Activated CD8-positive, alpha-beta memory T cell treated with anti-CD3 and anti-CD28 coated beads for 1 hour (primary cell): ENCODE measurements around the gene GARIN6.
"Not testable (repeated sequence)": the region's sequence is repeated elsewhere in the genome, so short reads cannot be mapped to it uniquely, and the experiment has no call there.

ENCODE experiments used
- DNase-seq, 2 donors: peaks; one replicate each; pipeline ENCODE4 v3.0.0-alpha.2; 2020; ENCODE audit warnings: low read depth in 1 of 2; ENCODE audit errors: extremely low read depth in 1 of 2

Gene GARIN6

GRCh38 chr12:99647453-99647852, at the start of gene GARIN6:
GARIN6 (plus strand) TSS chr12:99647753; CDS start chr12:99648175, 422 bp downstream.
- no peak for DNase-seq

GRCh38 chr12:99598785-99599184, 48.8 kb upstream of the GARIN6 start:
- DNase-seq = no peak

- no peak for DNase-seq
These were observed 47.2 kb upstream of the GARIN6 start for GRCh38 chr12:99600388-99600787.

- no peak for DNase-seq
These were observed 37.9 kb upstream of the GARIN6 start for GRCh38 chr12:99609455-99610181.

- DNase-seq = no peak
These were observed 36.4 kb upstream of the GARIN6 start for GRCh38 chr12:99611117-99611516.

- DNase-seq = no peak
These were observed 36.0 kb upstream of the GARIN6 start for GRCh38 chr12:99611599-99611998.

- DNase-seq = no peak
These were observed 28.9 kb upstream of the GARIN6 start for GRCh38 chr12:99618657-99619056.

GRCh38 chr12:99619389-99620158, 28.0 kb upstream of the GARIN6 start:
- no peak for DNase-seq

- no peak for DNase-seq
These were observed 27.4 kb upstream of the GARIN6 start for GRCh38 chr12:99620159-99620479.

- DNase-seq = not testable (repeated sequence)
These were observed 23.0 kb upstream of the GARIN6 start for GRCh38 chr12:99624591-99624990.

GRCh38 chr12:99627459-99627858, 20.1 kb upstream of the GARIN6 start:
- DNase-seq = no peak

- no peak for DNase-seq
These were observed 2.9 kb upstream of the GARIN6 start for GRCh38 chr12:99644629-99645028.

- no peak for DNase-seq
These were observed 630 bp downstream of the GARIN6 start for GRCh38 chr12:99648183-99648582.

- no peak for DNase-seq
These were observed 2.0 kb downstream of the GARIN6 start for GRCh38 chr12:99649551-99649950.

GRCh38 chr12:99658671-99659349, 11.3 kb downstream of the GARIN6 start:
- no peak for DNase-seq

- no peak for DNase-seq
These were observed 23.1 kb downstream of the GARIN6 start for GRCh38 chr12:99670635-99671034.

- DNase-seq = no peak
These were observed 32.7 kb downstream of the GARIN6 start for GRCh38 chr12:99680276-99680675.

- no peak for DNase-seq
These were observed 38.6 kb downstream of the GARIN6 start for GRCh38 chr12:99686142-99686541.

GRCh38 chr12:99695050-99695449, 47.5 kb downstream of the GARIN6 start:
- DNase-seq = no peak
